Trophoblast cell (in vitro differentiated cells and primary cell): ENCODE measurements around the gene EDIL3.

ENCODE experiments used
- DNase-seq, 2 donors: peaks; one replicate each; pipeline ENCODE4 v3.0.0-alpha.2; 2016
- H2AFZ ChIP-seq: 2 replicates; pipeline ENCODE4 v1.6.1; 2013; ENCODE audit warnings: low read length, moderate library complexity, mild to moderate bottlenecking; ENCODE audit not compliant: insufficient read depth, poor library complexity
- H2AK5ac ChIP-seq: 2 replicates; pipeline ENCODE4 v1.6.1; 2013; ENCODE audit warnings: mild to moderate bottlenecking, low read length
- H2BK120ac ChIP-seq: 2 replicates; pipeline ENCODE4 v1.6.1; 2013; ENCODE audit warnings: low read length, mild to moderate bottlenecking, moderate library complexity; ENCODE audit not compliant: insufficient read depth, poor library complexity
- H2BK12ac ChIP-seq: 2 replicates; pipeline ENCODE4 v1.6.1; 2013; ENCODE audit warnings: mild to moderate bottlenecking, low read length, moderate library complexity
- H2BK5ac ChIP-seq: 2 replicates; pipeline ENCODE4 v1.6.1; 2013; ENCODE audit warnings: low read length, low read depth, moderate library complexity, mild to moderate bottlenecking; ENCODE audit not compliant: poor library complexity
- H3K14ac ChIP-seq: 2 replicates; pipeline ENCODE4 v1.6.1; 2013; ENCODE audit warnings: mild to moderate bottlenecking, low read length
- H3K18ac ChIP-seq: 2 replicates; pipeline ENCODE4 v1.6.1; 2013; ENCODE audit warnings: mild to moderate bottlenecking, low read length
- H3K23ac ChIP-seq: 2 replicates; pipeline ENCODE4 v1.6.1; 2013; ENCODE audit warnings: low read length
- H3K27ac ChIP-seq: 2 replicates; pipeline ENCODE4 v1.5.1; 2013; ENCODE audit warnings: low read depth, mild to moderate bottlenecking, inconsistent platforms, low read length, moderate library complexity
- H3K27me3 ChIP-seq: 2 replicates; pipeline ENCODE4 v1.6.1; 2013; ENCODE audit warnings: inconsistent platforms, mild to moderate bottlenecking, low read length, moderate library complexity; ENCODE audit not compliant: insufficient read depth
- H3K36me3 ChIP-seq, 2 experiments: 1 replicate in 1 of 2; 2 replicates in 1 of 2; pipeline ENCODE4 v1.6.1; 2013; ENCODE audit warnings: low read length in 2 of 2, mild to moderate bottlenecking in 2 of 2, moderate library complexity in 1 of 2; ENCODE audit not compliant: insufficient read depth in 2 of 2, control insufficient read depth in 1 of 2
- H3K4ac ChIP-seq: 2 replicates; pipeline ENCODE4 v1.6.1; 2013; ENCODE audit warnings: low read depth, mild to moderate bottlenecking, low read length, moderate library complexity
- H3K4me1 ChIP-seq, 2 experiments: 1 replicate in 1 of 2; 2 replicates in 1 of 2; pipeline ENCODE4 v1.6.1; 2013; ENCODE audit warnings: low read length in 2 of 2, mild to moderate bottlenecking in 2 of 2, moderate library complexity in 1 of 2; ENCODE audit not compliant: insufficient read depth in 2 of 2, control insufficient read depth in 1 of 2
- H3K4me2 ChIP-seq: 2 replicates; pipeline ENCODE4 v1.6.1; 2013; ENCODE audit warnings: inconsistent platforms, mild to moderate bottlenecking, low read length, moderate library complexity
- H3K4me3 ChIP-seq: 2 replicates; pipeline ENCODE4 v1.5.1; 2013; ENCODE audit warnings: mild to moderate bottlenecking, low read depth, low read length, inconsistent platforms
- H3K79me1 ChIP-seq: one replicate; pipeline ENCODE4 v1.6.1; 2013; ENCODE audit warnings: low read length
- H3K79me2 ChIP-seq: 2 replicates; pipeline ENCODE4 v1.6.1; 2013; ENCODE audit warnings: low read length, mild to moderate bottlenecking; ENCODE audit not compliant: control insufficient read depth, insufficient read depth, poor library complexity
- H3K9ac ChIP-seq: 2 replicates; pipeline ENCODE4 v1.6.1; 2013; ENCODE audit warnings: mild to moderate bottlenecking, low read length
- H3K9me3 ChIP-seq: 2 replicates; pipeline ENCODE4 v1.6.1; 2013; ENCODE audit warnings: low read depth, mild to moderate bottlenecking, control low read depth, inconsistent platforms, low read length; ENCODE audit not compliant: insufficient read depth
- H4K12ac ChIP-seq: 2 replicates; pipeline ENCODE4 v1.6.1; 2013; ENCODE audit warnings: low read depth, mild to moderate bottlenecking, low read length, moderate library complexity
- H4K8ac ChIP-seq: 2 replicates; pipeline ENCODE4 v1.6.1; 2013; ENCODE audit warnings: low read depth, mild to moderate bottlenecking, low read length, moderate library complexity
- H4K91ac ChIP-seq: one replicate; pipeline ENCODE4 v1.6.1; 2013; ENCODE audit warnings: low read depth, mild to moderate bottlenecking, low read length, moderate library complexity
- WGBS: extraction: QIAGEN DNeasy Blood & Tissue Kit; methylation state at CpG from one replicate; pipeline ENCODE4 v1.1.7; 2013; ENCODE audit warnings: missing lambda C conversion rate; ENCODE audit not compliant: insufficient read length, insufficient coverage; ENCODE audit errors: extremely low coverage; 5-methylcytosine and 5-hydroxymethylcytosine counted together

EDIL3 gene

GRCh38 chr5:84360056-84360455 lies 24.6 kb downstream of the EDIL3 start:
- Histone ChIP-seq H4K12ac (no peak overlapping the region), H4K8ac (no peak overlapping the region), H3K14ac (no peak overlapping the region), H4K91ac (no peak overlapping the region), H2BK12ac (no peak overlapping the region), H3K9ac (no peak overlapping the region), H3K4ac (no peak overlapping the region), H3K79me1 (no peaks in the 10 kb centered on the region), H3K27ac (no peak overlapping the region), H3K18ac (no peak overlapping the region), H3K27me3 (no peaks in the 10 kb centered on the region), H2AK5ac (no peak overlapping the region), H3K4me1 (no peaks in the 10 kb centered on the region), H2AFZ (no peak overlapping the region), H3K9me3 (peaks cover 3% of the 10 kb centered on the region), H3K4me2 (no peak overlapping the region), H3K23ac (no peak overlapping the region), H3K79me2 (no peaks in the 10 kb centered on the region), H3K36me3 (no peaks in the 10 kb centered on the region), H2BK120ac (no peak overlapping the region), H2BK5ac (no peak overlapping the region), H3K4me3 (no peak overlapping the region)
- DNase-seq = no peak
- no CpG with 5 or more reads among the region's 3 CpGs for WGBS

GRCh38 chr5:84354101-84354500 lies 30.6 kb downstream of the EDIL3 start:
- Histone ChIP-seq H3K4me3 (no peak overlapping the region), H3K23ac (no peak overlapping the region), H2BK120ac (no peak overlapping the region), H3K27ac (no peak overlapping the region), H3K9me3 (peaks cover 3% of the 10 kb centered on the region), H2AFZ (no peak overlapping the region), H3K9ac (no peak overlapping the region), H3K4ac (no peak overlapping the region), H3K36me3 (no peaks in the 10 kb centered on the region), H3K4me1 (no peaks in the 10 kb centered on the region), H3K27me3 (no peaks in the 10 kb centered on the region), H4K12ac (no peak overlapping the region), H2BK12ac (no peak overlapping the region), H3K79me1 (no peaks in the 10 kb centered on the region), H2AK5ac (no peak overlapping the region), H3K14ac (no peak overlapping the region), H4K91ac (no peak overlapping the region), H3K4me2 (no peak overlapping the region), H3K18ac (no peak overlapping the region), H2BK5ac (no peak overlapping the region), H4K8ac (no peak overlapping the region), H3K79me2 (no peaks in the 10 kb centered on the region)
- DNase-seq = no peak
- no CpG with 5 or more reads among the region's 4 CpGs for WGBS

- Histone ChIP-seq H3K79me2 (no peaks in the 10 kb centered on the region), H2BK5ac (no peak overlapping the region), H3K23ac (no peak overlapping the region), H3K4me1 (no peaks in the 10 kb centered on the region), H3K9ac (no peak overlapping the region), H3K4me2 (no peak overlapping the region), H2BK120ac (no peak overlapping the region), H3K4me3 (no peak overlapping the region), H2AFZ (no peak overlapping the region), H4K91ac (no peak overlapping the region), H3K4ac (no peak overlapping the region), H3K27me3 (no peaks in the 10 kb centered on the region), H4K12ac (no peak overlapping the region), H3K9me3 (no peaks in the 10 kb centered on the region), H3K27ac (no peak overlapping the region), H2BK12ac (no peak overlapping the region), H3K14ac (no peak overlapping the region), H2AK5ac (no peak overlapping the region), H3K36me3 (no peaks in the 10 kb centered on the region), H3K79me1 (no peaks in the 10 kb centered on the region), H3K18ac (no peak overlapping the region), H4K8ac (no peak overlapping the region)
- no peak for DNase-seq
- WGBS = no CpG with 5 or more reads among the region's 1 CpG
Measured at GRCh38 chr5:84344788-84345187, 39.9 kb downstream of the EDIL3 start.

- no peak overlapping the region for H3K18ac ChIP-seq
- no peak overlapping the region for H3K14ac ChIP-seq
- H3K27me3 ChIP-seq = no peaks in the 10 kb centered on the region
- H4K12ac ChIP-seq = no peak overlapping the region
- H3K27ac ChIP-seq = no peak overlapping the region
- no peaks in the 10 kb centered on the region for H3K4me1 ChIP-seq
- no peak overlapping the region for H3K4me2 ChIP-seq
- no peak overlapping the region for H4K8ac ChIP-seq
- H3K9me3 ChIP-seq = no peaks in the 10 kb centered on the region
- H3K79me2 ChIP-seq = no peaks in the 10 kb centered on the region
- H3K23ac ChIP-seq = no peak overlapping the region
- no peak overlapping the region for H2AK5ac ChIP-seq
- H3K9ac ChIP-seq = no peak overlapping the region
- no peak overlapping the region for H4K91ac ChIP-seq
- no peak overlapping the region for H3K4ac ChIP-seq
- no peak overlapping the region for H2BK5ac ChIP-seq
- no peak overlapping the region for H2BK12ac ChIP-seq
- H2AFZ ChIP-seq = no peak overlapping the region
- H3K36me3 ChIP-seq = no peaks in the 10 kb centered on the region
- no peak for DNase-seq
- H3K79me1 ChIP-seq = no peaks in the 10 kb centered on the region
- no peak overlapping the region for H3K4me3 ChIP-seq
- no peak overlapping the region for H2BK120ac ChIP-seq
Measured at GRCh38 chr5:84343171-84343570, 41.5 kb downstream of the EDIL3 start.
